Suppressor macrophage treated with lipopolysaccharide for 4 hours (primary cell): ENCODE results near the gene AAMP.

Experiments
- DNase-seq: peaks from one replicate; pipeline ENCODE4 v3.0.0-alpha.2; 2020

The AAMP gene

GRCh38 chr2:218293715-218294429 lies 23.9 kb upstream of the AAMP start:
- DNase-seq = peak; percentile 45

- DNase-seq = peak; percentile 93
Observed at GRCh38 chr2:218292048-218293014, 22.4 kb upstream of the AAMP start, which contains the start of gene TMBIM1. Gene TMBIM1, minus strand, starts transcription at chr2:218292503. Its CDS starts 10,362 bp downstream, at chr2:218282141.

GRCh38 chr2:218291318-218292047 lies 21.5 kb upstream of the AAMP start:
- DNase-seq = peak; percentile 90

- DNase-seq = peak; percentile 48
Observed at GRCh38 chr2:218290316-218291261, 20.7 kb upstream of the AAMP start.

- DNase-seq = peak; percentile 28
Observed at GRCh38 chr2:218289639-218290315, 19.8 kb upstream of the AAMP start.

GRCh38 chr2:218286570-218287459 lies 16.9 kb upstream of the AAMP start:
- DNase-seq = peak; percentile 97

GRCh38 chr2:218285604-218286003 lies 15.7 kb upstream of the AAMP start:
- DNase-seq = no peak

- DNase-seq = peak; percentile 72
Observed at GRCh38 chr2:218284106-218284811, 14.3 kb upstream of the AAMP start.

- DNase-seq = peak; percentile 35
Observed at GRCh38 chr2:218282173-218282991, 12.4 kb upstream of the AAMP start.

GRCh38 chr2:218281449-218281848 lies 11.5 kb upstream of the AAMP start:
- no peak for DNase-seq

- no peak for DNase-seq
Observed at GRCh38 chr2:218280260-218280870, 10.4 kb upstream of the AAMP start.

- DNase-seq = no peak
Observed at GRCh38 chr2:218278531-218279360, 8.8 kb upstream of the AAMP start.

GRCh38 chr2:218277921-218278320 lies 8.0 kb upstream of the AAMP start:
- DNase-seq = no peak

GRCh38 chr2:218276986-218277755 lies 7.2 kb upstream of the AAMP start:
- DNase-seq = no peak

GRCh38 chr2:218275371-218276072 lies 5.6 kb upstream of the AAMP start:
- DNase-seq = peak; percentile 41

GRCh38 chr2:218274586-218274985 lies 4.6 kb upstream of the AAMP start:
- DNase-seq = no peak
